ENCODE measurements around the gene CBLIF.

GRCh38 chr11:59810911-59811259, 34.4 kb downstream of the CBLIF start:
- no peak for TF ChIP-seq POLR2AphosphoS5 (IDR thresholded peaks at IDR 0.05)
- TF ChIP-seq CTCF (IDR thresholded peaks at IDR 0.05 in 8 of 11, conservative IDR thresholded peaks at IDR 0.05 in 3 of 11) = no peak
- no peak for TF ChIP-seq POLR2A (IDR thresholded peaks at IDR 0.05)
